Keratinocyte (primary cell): Measurements from ENCODE around the gene GAS6. TPM values are rescaled to one million over a fixed set of nuclear protein-coding genes. Genes with fewer than 3 reads are reported as not detected.

ENCODE experiments used
- DNase-seq: peaks from one replicate; pipeline ENCODE4 v3.0.0-alpha.2; 2011; ENCODE audit warnings: low read depth, missing footprints, low spot score
- FAIRE-seq: peaks from 2 replicates; lab custom pipeline; 2011; peaks lifted over from hg19 to GRCh38; lab: Jason Lieb, UNC
- H2AFZ ChIP-seq: 2 replicates; pipeline ENCODE4 v1.6.0; 2012; ENCODE audit warnings: low read length, control low read depth, inconsistent platforms; ENCODE audit not compliant: control insufficient read depth
- H3K27ac ChIP-seq: 2 replicates; pipeline ENCODE4 v1.5.1; 2011; ENCODE audit warnings: low read length; ENCODE audit not compliant: control insufficient read depth, insufficient read depth
- H3K27me3 ChIP-seq: 3 replicates; pipeline ENCODE4 v1.6.0; 2011; ENCODE audit warnings: low read length; ENCODE audit not compliant: control insufficient read depth, insufficient read depth; ENCODE audit errors: extremely low read depth
- H3K36me3 ChIP-seq, 2 experiments: 2 replicates in 1 of 2; 3 replicates in 1 of 2; pipeline ENCODE4 v1.5.1; 2011; ENCODE audit warnings: low read length in 2 of 2, mild to moderate bottlenecking in 1 of 2; ENCODE audit not compliant: control insufficient read depth in 2 of 2, insufficient read depth in 2 of 2; ENCODE audit errors: extremely low read depth in 1 of 2
- H3K4me1 ChIP-seq: 3 replicates; pipeline ENCODE4 v1.5.1; 2011; ENCODE audit warnings: low read length; ENCODE audit not compliant: control insufficient read depth, insufficient read depth; ENCODE audit errors: extremely low read depth
- H3K4me2 ChIP-seq: 3 replicates; pipeline ENCODE4 v1.6.0; 2011; ENCODE audit warnings: low read depth, low read length; ENCODE audit not compliant: control insufficient read depth, insufficient read depth; ENCODE audit errors: extremely low read depth
- H3K4me3 ChIP-seq, 3 experiments: fragments of 200-600 bp in 1 of 3; sonication (generic) in 1 of 3; 2 replicates in 2 of 3; 3 replicates in 1 of 3; pipeline ENCODE4 v1.5.1; 2011 to 2016; ENCODE audit warnings: low read length in 3 of 3, mild to moderate bottlenecking in 3 of 3, control low read depth in 2 of 3, inconsistent platforms in 1 of 3, low read depth in 1 of 3, mixed read lengths in 1 of 3, mixed run types in 1 of 3, moderate library complexity in 1 of 3; ENCODE audit not compliant: control insufficient read depth in 2 of 3, insufficient read depth in 2 of 3; ENCODE audit errors: extremely low read depth in 1 of 3
- H3K79me2 ChIP-seq: 2 replicates; pipeline ENCODE4 v1.6.0; 2012; ENCODE audit warnings: low read length; ENCODE audit not compliant: control insufficient read depth, insufficient read depth
- H3K9ac ChIP-seq: 3 replicates; pipeline ENCODE4 v1.6.0; 2011; ENCODE audit warnings: low read length; ENCODE audit not compliant: control insufficient read depth, insufficient read depth; ENCODE audit errors: extremely low read depth
- H3K9me1 ChIP-seq: 3 replicates; pipeline ENCODE4 v1.6.0; 2011; ENCODE audit warnings: low read length; ENCODE audit not compliant: control insufficient read depth, insufficient read depth; ENCODE audit errors: extremely low read depth
- H3K9me3 ChIP-seq: 2 replicates; pipeline ENCODE4 v1.5.1; 2012; ENCODE audit warnings: low read depth, low read length; ENCODE audit not compliant: control insufficient read depth
- H4K20me1 ChIP-seq: 3 replicates; pipeline ENCODE4 v1.6.0; 2011; ENCODE audit warnings: low read length; ENCODE audit not compliant: control insufficient read depth, insufficient read depth; ENCODE audit errors: extremely low read depth
- CTCF ChIP-seq, 3 experiments: IDR thresholded peaks in 1 of 3; conservative IDR thresholded peaks in 1 of 3; optimal IDR thresholded peaks in 1 of 3; 2 replicates in 2 of 3; 3 replicates in 1 of 3; pipeline versions ENCODE3 to v1.5.1; 2011; ENCODE audit warnings: low read length in 3 of 3, mild to moderate bottlenecking in 3 of 3, moderate library complexity in 2 of 3, control low read depth in 1 of 3, inconsistent platforms in 1 of 3; ENCODE audit not compliant: insufficient read depth in 2 of 3; ENCODE audit errors: extremely low read depth in 1 of 3
- EZH2 ChIP-seq: IDR thresholded peaks from one replicate; pipeline ENCODE4 v1.6.1; 2012; ENCODE audit warnings: inconsistent platforms, mild to moderate bottlenecking, low read length, moderate library complexity
- dilution Hi-C: fragments of 300-500 bp; cut with MboI; formaldehyde crosslinking; loops from one replicate; pipeline ENCODE4 v1.7.0; 2020; ENCODE audit warnings: low sequenced_read_pairs; ENCODE audit not compliant: extremely low pct_ligation_motif_present
- polyA plus RNA-seq, 5 experiments: library from polyadenylated mRNA; depleted of rRNA in 3 of 5; stranded (reverse) in 3 of 5; stranded (forward) in 1 of 5; unstranded in 1 of 5; fragments of >200 nt; gene quantifications; 1 replicate in 1 of 5; 2 replicates in 3 of 5; 3 replicates in 1 of 5; pipeline versions ENCODE4 v1.2.1 to v1.2.3, GENCODE V29; 2011 to 2012; ENCODE audit warnings: missing spikeins in 2 of 5, low read depth in 1 of 5, low replicate concordance in 1 of 5

The GAS6 gene
- polyA plus RNA-seq, 1 donor (not counting 4 experiments of a cell fraction or from before 2014, with no cell fraction given): 163 TPM

DNA sequence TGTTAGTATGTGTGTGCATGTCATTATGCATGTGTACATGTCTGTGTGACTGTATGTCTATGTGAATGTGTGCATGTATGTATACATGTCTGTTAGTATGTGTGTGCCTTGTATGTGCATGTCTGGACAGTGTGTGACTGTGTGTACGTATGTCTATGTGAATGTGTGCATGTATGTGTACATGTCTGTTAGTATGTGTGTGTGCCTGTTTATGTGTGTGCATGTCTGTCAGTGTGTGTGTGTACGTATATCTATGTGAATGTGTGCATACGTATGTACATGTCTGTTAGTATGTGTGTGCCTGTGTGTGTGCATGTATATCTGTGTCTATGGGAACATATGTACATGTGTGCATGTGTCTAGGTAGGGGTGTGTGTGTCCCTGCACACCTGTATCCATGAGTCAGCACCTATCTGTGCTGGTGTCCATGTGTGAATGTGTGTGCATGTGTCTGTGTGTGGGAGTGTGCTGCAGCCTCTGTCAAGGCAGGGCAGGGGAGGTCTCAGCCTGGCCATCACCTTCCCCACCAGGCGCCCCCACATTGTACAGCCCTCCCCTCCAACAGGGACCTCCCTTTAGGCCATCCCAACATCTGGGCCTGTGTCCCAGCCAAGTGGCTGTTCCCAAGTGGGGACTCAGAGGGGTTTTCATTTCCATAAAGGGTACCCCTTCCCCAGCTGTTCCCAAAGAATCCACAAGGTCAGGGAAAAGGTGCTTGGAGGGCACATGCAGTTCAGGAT is 4.4 kb downstream of the GAS6 start:
- dilution Hi-C loops: no loop called here

GRCh38 chr13:113857531-113858195 is 6.2 kb downstream of the GAS6 start:
- TF ChIP-seq EZH2: no peak
- TF ChIP-seq CTCF (optimal IDR thresholded peaks at IDR 0.05 in 1 of 3, IDR thresholded peaks at IDR 0.05 in 1 of 3, conservative IDR thresholded peaks at IDR 0.05 in 1 of 3; ENCODE audit: extremely low read depth in 1 of 3, insufficient read depth in 2 of 3, low read length in 3 of 3): no peak
- peak overlapping the region; percentile 6 for H3K27ac ChIP-seq
- DNase-seq: no peak
- peaks cover 67% of the 10 kb centered on the region for H4K20me1 ChIP-seq
- H3K9ac ChIP-seq: peak overlapping the region; percentile 20
- peaks cover 29 to 55% of the 10 kb centered on the region in 2 experiments for H3K36me3 ChIP-seq
- peaks cover 100% of the 10 kb centered on the region for H3K79me2 ChIP-seq
- peak overlapping the region; percentile 73 for H3K4me2 ChIP-seq
- peak overlapping the region in 1 of 3 experiments; percentile 52 for H3K4me3 ChIP-seq
- FAIRE-seq: peak; percentile 85
- no peaks in the 10 kb centered on the region for H3K9me3 ChIP-seq
- H3K9me1 ChIP-seq: peaks cover 13% of the 10 kb centered on the region
- H2AFZ ChIP-seq: no peak overlapping the region
- no peaks in the 10 kb centered on the region for H3K27me3 ChIP-seq
- H3K4me1 ChIP-seq: peaks cover 62% of the 10 kb centered on the region
- dilution Hi-C loops: no loop called here

More for the DNA sequence above, 4.4 kb downstream of the GAS6 start:
- Histone ChIP-seq H3K4me1 (peaks cover 65% of the 10 kb centered on the region), H3K9ac (no peak overlapping the region), H3K4me3 (no peak overlapping the region), H3K27me3 (no peaks in the 10 kb centered on the region), H3K79me2 (peaks cover 98% of the 10 kb centered on the region), H2AFZ (no peak overlapping the region), H4K20me1 (peaks cover 50% of the 10 kb centered on the region), H3K9me3 (no peaks in the 10 kb centered on the region), H3K9me1 (peaks cover 10% of the 10 kb centered on the region), H3K4me2 (no peak overlapping the region), H3K36me3 (peaks cover 18 to 54% of the 10 kb centered on the region in 2 experiments), H3K27ac (no peak overlapping the region)
- FAIRE-seq: peak; percentile 93
- TF ChIP-seq EZH2: no peak
- TF ChIP-seq CTCF (optimal IDR thresholded peaks at IDR 0.05 in 1 of 3, IDR thresholded peaks at IDR 0.05 in 1 of 3, conservative IDR thresholded peaks at IDR 0.05 in 1 of 3; ENCODE audit: extremely low read depth in 1 of 3, insufficient read depth in 2 of 3, low read length in 3 of 3): no peak
- DNase-seq: no peak
